ENCODE measurements around the gene OIT3. TPM values are rescaled to one million over a fixed set of nuclear protein-coding genes. Genes with fewer than 3 reads are reported as not detected.
"Not testable (repeated sequence)": the region's sequence is repeated elsewhere in the genome, so short reads cannot be mapped to it uniquely, and the experiment has no call there.

OIT3 gene
- total RNA-seq, 4 donors from 2014 or later = not detected

GRCh38 chr10:72913287-72913686, 19.7 kb downstream of the OIT3 start:
- ATAC-seq (ENCODE audit: low FRiP score) (no peak), DNase-seq (ENCODE audit: low spot score) (no peak)
- TF ChIP-seq, protein P1, sequence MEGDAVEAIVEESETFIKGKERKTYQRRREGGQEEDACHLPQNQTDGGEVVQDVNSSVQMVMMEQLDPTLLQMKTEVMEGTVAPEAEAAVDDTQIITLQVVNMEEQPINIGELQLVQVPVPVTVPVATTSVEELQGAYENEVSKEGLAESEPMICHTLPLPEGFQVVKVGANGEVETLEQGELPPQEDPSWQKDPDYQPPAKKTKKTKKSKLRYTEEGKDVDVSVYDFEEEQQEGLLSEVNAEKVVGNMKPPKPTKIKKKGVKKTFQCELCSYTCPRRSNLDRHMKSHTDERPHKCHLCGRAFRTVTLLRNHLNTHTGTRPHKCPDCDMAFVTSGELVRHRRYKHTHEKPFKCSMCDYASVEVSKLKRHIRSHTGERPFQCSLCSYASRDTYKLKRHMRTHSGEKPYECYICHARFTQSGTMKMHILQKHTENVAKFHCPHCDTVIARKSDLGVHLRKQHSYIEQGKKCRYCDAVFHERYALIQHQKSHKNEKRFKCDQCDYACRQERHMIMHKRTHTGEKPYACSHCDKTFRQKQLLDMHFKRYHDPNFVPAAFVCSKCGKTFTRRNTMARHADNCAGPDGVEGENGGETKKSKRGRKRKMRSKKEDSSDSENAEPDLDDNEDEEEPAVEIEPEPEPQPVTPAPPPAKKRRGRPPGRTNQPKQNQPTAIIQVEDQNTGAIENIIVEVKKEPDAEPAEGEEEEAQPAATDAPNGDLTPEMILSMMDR (IDR thresholded peaks at IDR 0.05) = no peak

DNA sequence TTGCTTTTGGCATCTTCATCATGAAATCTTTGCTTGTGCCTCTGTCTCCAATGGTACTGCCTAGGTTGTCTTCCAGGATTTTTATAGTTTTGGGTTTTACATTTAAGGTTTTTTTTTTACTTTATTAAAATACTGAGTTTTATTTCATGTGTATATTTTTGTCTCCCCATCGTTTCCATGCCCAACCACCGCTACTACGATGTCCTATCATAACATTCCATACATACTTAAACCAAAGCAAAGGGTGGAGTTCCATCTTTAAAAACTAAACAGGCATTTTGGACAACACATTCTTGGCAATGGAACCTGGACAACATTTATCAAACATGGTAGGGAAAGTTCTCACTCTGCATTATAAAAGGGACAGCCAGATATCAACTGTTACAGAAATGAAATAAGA, 23.7 kb downstream of the OIT3 start:
- DNase-seq (ENCODE audit: low spot score); ATAC-seq (ENCODE audit: low FRiP score): not testable (repeated sequence)

- not testable (repeated sequence) for DNase-seq (ENCODE audit: low spot score); ATAC-seq (ENCODE audit: low FRiP score)
These were observed 24.3 kb downstream of the OIT3 start for GRCh38 chr10:72917803-72918332.

DNA sequence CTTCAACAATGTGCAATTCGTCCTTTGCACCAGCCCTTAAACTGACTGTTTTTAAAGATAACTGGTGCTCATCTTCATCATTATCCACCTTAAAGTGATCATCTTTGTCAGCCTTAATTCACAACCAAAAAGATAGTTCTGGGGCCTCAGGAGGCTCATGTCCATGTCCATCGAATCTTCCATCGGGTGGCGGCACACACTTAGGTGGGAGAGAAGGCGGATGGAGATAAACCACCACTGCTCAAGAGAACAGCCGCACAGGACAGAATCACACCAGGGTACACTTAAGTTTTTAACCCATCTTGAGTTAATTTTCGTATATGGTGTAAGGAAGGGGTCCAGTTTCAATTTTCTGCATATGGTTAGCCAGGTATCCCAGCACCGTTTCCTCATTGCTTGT, 24.8 kb downstream of the OIT3 start:
- TF ChIP-seq, protein P1 (IDR thresholded peaks at IDR 0.05) = no peak
- no peak for ATAC-seq (ENCODE audit: low FRiP score)
- DNase-seq (ENCODE audit: low spot score) = no peak

DNA sequence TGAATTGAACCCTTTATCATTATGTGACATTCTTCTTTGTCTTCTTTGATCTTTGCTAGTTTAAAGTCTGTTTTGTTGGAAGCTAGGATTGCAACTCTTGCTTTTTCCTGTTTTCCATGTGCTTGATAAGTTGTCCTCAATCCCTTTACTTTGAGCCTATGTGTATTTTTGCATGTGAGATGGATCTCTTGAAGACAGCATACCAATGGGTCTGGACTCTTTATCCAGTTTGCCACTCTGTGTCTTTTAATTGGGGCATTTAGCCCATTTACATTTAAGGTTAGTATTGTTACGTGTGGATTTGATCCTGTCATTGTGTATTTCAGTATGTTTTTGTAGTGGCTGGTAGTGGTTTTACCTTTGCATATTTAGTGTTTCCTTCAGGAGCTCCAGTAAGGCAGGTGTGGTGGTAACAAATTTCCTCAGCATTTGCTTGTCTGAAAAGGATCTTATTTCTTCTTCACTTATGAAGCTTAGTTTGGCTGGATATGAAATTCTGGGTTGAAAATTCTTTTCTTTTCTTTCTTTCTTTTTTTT, 27.7 kb downstream of the OIT3 start:
- ATAC-seq (ENCODE audit: low FRiP score); DNase-seq (ENCODE audit: low spot score): not testable (repeated sequence)

GRCh38 chr10:72924351-72924750, 30.8 kb downstream of the OIT3 start:
- DNase-seq (ENCODE audit: low spot score) = no peak
- ATAC-seq (ENCODE audit: low FRiP score) = no peak
- TF ChIP-seq, protein P1 (IDR thresholded peaks at IDR 0.05) = no peak

- TF ChIP-seq, protein P1 (IDR thresholded peaks at IDR 0.05) = no peak
- ATAC-seq (ENCODE audit: low FRiP score) = no peak
- DNase-seq (ENCODE audit: low spot score) = no peak
These were observed 32.5 kb downstream of the OIT3 start for GRCh38 chr10:72925951-72926465.

GRCh38 chr10:72927485-72927884, 33.9 kb downstream of the OIT3 start:
- ATAC-seq (ENCODE audit: low FRiP score) = no peak
- no peak for DNase-seq (ENCODE audit: low spot score)

More at GRCh38 chr10:72927485-72927884, 33.9 kb downstream of the OIT3 start:
- TF ChIP-seq, protein P1 (IDR thresholded peaks at IDR 0.05) = no peak

Measured in omental fat pad (tissue), 4 donors.